ENCODE measurements around the gene RBM19.

GRCh38 chr12:113846883-113847755, 119.0 kb downstream of the RBM19 start:
- no peak for TF ChIP-seq CTCF (IDR thresholded peaks at IDR 0.05; ENCODE audit: insufficient read depth, low read length)
- TF ChIP-seq POLR2AphosphoS5 (IDR thresholded peaks at IDR 0.05; ENCODE audit: low read depth): peak; percentile 64

All from HL-60 (cell line).